Activated T-cell treated with anti-CD3 and anti-CD28 coated beads, Interleukin-2, amount 50 U/mL, for 72 hours (primary cell): ENCODE data around the gene ALPL. TPM values are rescaled to one million over a fixed set of nuclear protein-coding genes. Genes with fewer than 3 reads are reported as not detected.

Source experiments
- ATAC-seq, 2 donors: fragments of 150-1000 bp; cut with Tn5 transposase; replicated peaks in 1 of 2; 2 replicates each; pipeline ENCODE4 v1.10.0; 2021; ENCODE audit warnings: moderate library complexity in 2 of 2, mild to moderate bottlenecking in 1 of 2
- DNase-seq, 2 donors: peaks; one replicate each; pipeline ENCODE4 v3.0.0; 2021 to 2022; ENCODE audit warnings: mixed read lengths in 1 of 2
- H3K27ac Mint-ChIP-seq: one replicate; pipeline ENCODE4 v1.8.0; 2022; ENCODE audit warnings: mild to moderate bottlenecking, moderate library complexity, mixed read lengths
- H3K27me3 Mint-ChIP-seq: one replicate; pipeline ENCODE4 v1.8.0; 2022; ENCODE audit warnings: low read depth, mixed read lengths
- H3K36me3 Mint-ChIP-seq, 2 donors: one replicate each; pipeline ENCODE4 v1.8.0; 2022; ENCODE audit warnings: mixed read lengths in 2 of 2, mild to moderate bottlenecking in 1 of 2; ENCODE audit not compliant: insufficient read depth in 2 of 2
- H3K4me1 Mint-ChIP-seq: one replicate; pipeline ENCODE4 v1.8.0; 2022; ENCODE audit warnings: low read depth, mixed read lengths
- H3K4me3 Mint-ChIP-seq, 2 donors: one replicate each; pipeline ENCODE4 v1.8.0; 2022; ENCODE audit warnings: mild to moderate bottlenecking in 2 of 2, mixed read lengths in 2 of 2, moderate library complexity in 2 of 2
- H3K9me3 Mint-ChIP-seq, 2 donors: one replicate each; pipeline ENCODE4 v1.8.0; 2022; ENCODE audit warnings: mixed read lengths in 2 of 2
- total RNA-seq, 2 donors: library from RNA; stranded (reverse); gene quantifications; one replicate each; pipeline ENCODE4 v1.2.3, GENCODE V29; 2022

ALPL gene
- total RNA-seq, 2 donors from 2014 or later: 0.23 TPM; not detected in 1

GRCh38 chr1:21622466-21623315 is 113.5 kb downstream of the ALPL start:
- ATAC-seq (peak; percentile 84 to 87), DNase-seq (peak; percentile 61 to 65)
- Mint-ChIP-seq H3K9me3 (no peaks in the 10 kb centered on the region), H3K27me3 (peaks cover 24% of the 10 kb centered on the region), H3K4me3 (peak overlapping the region; percentile 65 to 73), H3K4me1 (no peaks in the 10 kb centered on the region), H3K27ac (no peak overlapping the region), H3K36me3 (no peaks in the 10 kb centered on the region)

GRCh38 chr1:21623410-21623961 is 114.3 kb downstream of the ALPL start:
- Mint-ChIP-seq H3K9me3 (no peaks in the 10 kb centered on the region), H3K4me3 (no peak overlapping the region), H3K27me3 (peaks cover 24% of the 10 kb centered on the region), H3K27ac (no peak overlapping the region), H3K36me3 (no peaks in the 10 kb centered on the region), H3K4me1 (no peaks in the 10 kb centered on the region)
- ATAC-seq: no peak
- no peak for DNase-seq

GRCh38 chr1:21624571-21625389 is 115.6 kb downstream of the ALPL start:
- no peaks in the 10 kb centered on the region for H3K36me3 Mint-ChIP-seq

GRCh38 chr1:21625390-21626190 is 116.4 kb downstream of the ALPL start:
- H3K36me3 Mint-ChIP-seq: no peaks in the 10 kb centered on the region
- DNase-seq: no peak
- H3K27me3 Mint-ChIP-seq: peaks cover 15% of the 10 kb centered on the region
- H3K4me3 Mint-ChIP-seq: no peak overlapping the region
- H3K9me3 Mint-ChIP-seq: no peaks in the 10 kb centered on the region
- no peak for ATAC-seq
- H3K4me1 Mint-ChIP-seq: no peaks in the 10 kb centered on the region
- no peak overlapping the region for H3K27ac Mint-ChIP-seq

More at GRCh38 chr1:21624571-21625389, 115.6 kb downstream of the ALPL start:
- no peak overlapping the region for H3K27ac Mint-ChIP-seq
- no peaks in the 10 kb centered on the region for H3K9me3 Mint-ChIP-seq
- H3K27me3 Mint-ChIP-seq: peaks cover 17% of the 10 kb centered on the region
- H3K4me3 Mint-ChIP-seq: no peak overlapping the region
- H3K4me1 Mint-ChIP-seq: no peaks in the 10 kb centered on the region
- no peak for ATAC-seq
- DNase-seq: no peak

- peaks cover 12% of the 10 kb centered on the region for H3K27me3 Mint-ChIP-seq
- no peaks in the 10 kb centered on the region for H3K9me3 Mint-ChIP-seq
These were observed 117.7 kb downstream of the ALPL start for GRCh38 chr1:21626921-21627339.

More at GRCh38 chr1:21626921-21627339, 117.7 kb downstream of the ALPL start:
- Mint-ChIP-seq H3K27ac (no peak overlapping the region), H3K36me3 (no peaks in the 10 kb centered on the region), H3K4me3 (no peak overlapping the region), H3K4me1 (no peaks in the 10 kb centered on the region)
- ATAC-seq (no peak), DNase-seq (no peak)

Other genes with a start within 250 kb of the ALPL start
- 100 to 1,000 TPM; 159 to 193 TPM for gene ECE1, start 219.0 kb upstream of the ALPL start, total RNA-seq
- gene NBPF3, start 69.3 kb upstream of the ALPL start, total RNA-seq: 1 to 10 TPM; 3.8 to 9.0 TPM
- gene RAP1GAP, start 159.9 kb downstream of the ALPL start, total RNA-seq: 1 to 10 TPM; 1.2 to 2.4 TPM